Measurements from ENCODE around the gene RAPGEF1. TPM values are rescaled to one million over a fixed set of nuclear protein-coding genes. Genes with fewer than 3 reads are reported as not detected.

The RAPGEF1 gene
- total RNA-seq, 1 experiment from 2014 or later, result 25.2 TPM

GRCh38 chr9:131539223-131539923 is 200.5 kb downstream of the RAPGEF1 start:
- Histone ChIP-seq H3K27ac (ENCODE audit: low read length) (no peak overlapping the region), H3K27me3 (ENCODE audit: low read length) (no peaks in the 10 kb centered on the region), H3K9me2 (replicated peaks; ENCODE audit: low read length) (no peaks in the 10 kb centered on the region), H3K9ac (ENCODE audit: low read length) (no peak overlapping the region), H4K20me1 (ENCODE audit: low read length) (no peaks in the 10 kb centered on the region), H3K79me2 (ENCODE audit: low read length) (no peaks in the 10 kb centered on the region), H3K36me3 (ENCODE audit: low read depth, low read length) (no peaks in the 10 kb centered on the region), H3K9me3 (ENCODE audit: low read length) (0 out of 2 replicates have a peak, but pooled peaks cover 6% of the 10 kb centered on the region), H3K4me2 (ENCODE audit: low read length) (no peak overlapping the region), H3K4me1 (ENCODE audit: insufficient read depth, low read length) (no peaks in the 10 kb centered on the region), H3K4me3 (ENCODE audit: low read length) (no peak overlapping the region), H2AFZ (ENCODE audit: low read length) (no peak overlapping the region), H3F3A (ENCODE audit: low read length, unreplicated experiment) (no peaks in the 10 kb centered on the region)
- no peak for ATAC-seq
- ChIA-PET POLR2A (ENCODE audit: unreplicated experiment) (no interaction called here), CTCF (no interaction called here)
- intact Hi-C loops (cut with micrococcal nuclease), result no loop called here
- no TSS peak for BruUV-seq (replicated peaks)
- no peak for DNase-seq
- TF ChIP-seq EZH2phosphoT487 (IDR thresholded peaks at IDR 0.05; ENCODE audit: borderline replicate concordance, low read length), result no peak
- TF ChIP-seq, protein P1, sequence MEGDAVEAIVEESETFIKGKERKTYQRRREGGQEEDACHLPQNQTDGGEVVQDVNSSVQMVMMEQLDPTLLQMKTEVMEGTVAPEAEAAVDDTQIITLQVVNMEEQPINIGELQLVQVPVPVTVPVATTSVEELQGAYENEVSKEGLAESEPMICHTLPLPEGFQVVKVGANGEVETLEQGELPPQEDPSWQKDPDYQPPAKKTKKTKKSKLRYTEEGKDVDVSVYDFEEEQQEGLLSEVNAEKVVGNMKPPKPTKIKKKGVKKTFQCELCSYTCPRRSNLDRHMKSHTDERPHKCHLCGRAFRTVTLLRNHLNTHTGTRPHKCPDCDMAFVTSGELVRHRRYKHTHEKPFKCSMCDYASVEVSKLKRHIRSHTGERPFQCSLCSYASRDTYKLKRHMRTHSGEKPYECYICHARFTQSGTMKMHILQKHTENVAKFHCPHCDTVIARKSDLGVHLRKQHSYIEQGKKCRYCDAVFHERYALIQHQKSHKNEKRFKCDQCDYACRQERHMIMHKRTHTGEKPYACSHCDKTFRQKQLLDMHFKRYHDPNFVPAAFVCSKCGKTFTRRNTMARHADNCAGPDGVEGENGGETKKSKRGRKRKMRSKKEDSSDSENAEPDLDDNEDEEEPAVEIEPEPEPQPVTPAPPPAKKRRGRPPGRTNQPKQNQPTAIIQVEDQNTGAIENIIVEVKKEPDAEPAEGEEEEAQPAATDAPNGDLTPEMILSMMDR (conservative IDR thresholded peaks at IDR 0.05; ENCODE audit: low read depth, low read length), result no peak
- TF ChIP-seq EZH2 (IDR thresholded peaks at IDR 0.05; ENCODE audit: low read length, unreplicated experiment), result no peak

DNA sequence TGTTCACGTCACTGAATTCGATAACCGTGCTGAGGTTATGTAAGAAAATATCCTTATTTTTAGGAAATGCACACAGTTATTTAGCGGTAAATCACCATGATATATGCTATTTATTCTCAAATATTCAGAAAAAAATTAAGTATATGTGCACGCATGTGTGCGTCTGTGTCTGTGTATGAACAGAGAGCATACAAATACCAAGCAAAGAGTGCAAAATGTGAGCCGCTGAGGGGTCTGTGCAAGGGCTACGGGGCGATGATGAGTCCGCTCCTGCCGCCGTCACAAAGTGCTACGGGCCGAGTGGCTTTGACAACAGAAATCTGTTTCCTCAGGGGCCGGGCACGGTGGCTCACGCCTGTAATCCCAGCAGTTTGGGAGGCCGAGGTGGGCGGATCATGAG is 201.9 kb downstream of the RAPGEF1 start:
- Histone ChIP-seq H3K4me2 (ENCODE audit: low read length) (no peak overlapping the region), H3K4me1 (ENCODE audit: insufficient read depth, low read length) (no peaks in the 10 kb centered on the region), H3K79me2 (ENCODE audit: low read length) (no peaks in the 10 kb centered on the region), H3K9ac (ENCODE audit: low read length) (no peak overlapping the region), H4K20me1 (ENCODE audit: low read length) (no peaks in the 10 kb centered on the region), H3K27ac (ENCODE audit: low read length) (no peak overlapping the region), H3K9me2 (replicated peaks; ENCODE audit: low read length) (no peaks in the 10 kb centered on the region), H3K27me3 (ENCODE audit: low read length) (no peaks in the 10 kb centered on the region), H3F3A (ENCODE audit: low read length, unreplicated experiment) (no peaks in the 10 kb centered on the region), H3K9me3 (ENCODE audit: low read length) (no peaks in the 10 kb centered on the region), H3K4me3 (ENCODE audit: low read length) (no peak overlapping the region), H3K36me3 (ENCODE audit: low read depth, low read length) (no peaks in the 10 kb centered on the region), H2AFZ (ENCODE audit: low read length) (no peak overlapping the region)
- ChIA-PET POLR2A (ENCODE audit: unreplicated experiment) (no interaction called here), CTCF (no interaction called here)
- no peak for TF ChIP-seq EZH2phosphoT487 (IDR thresholded peaks at IDR 0.05; ENCODE audit: borderline replicate concordance, low read length)
- no peak for TF ChIP-seq EZH2 (IDR thresholded peaks at IDR 0.05; ENCODE audit: low read length, unreplicated experiment)
- DNase-seq (no peak), ATAC-seq (no peak)
- no TSS peak for BruUV-seq (replicated peaks)
- intact Hi-C loops (cut with micrococcal nuclease), result no loop called here

DNA sequence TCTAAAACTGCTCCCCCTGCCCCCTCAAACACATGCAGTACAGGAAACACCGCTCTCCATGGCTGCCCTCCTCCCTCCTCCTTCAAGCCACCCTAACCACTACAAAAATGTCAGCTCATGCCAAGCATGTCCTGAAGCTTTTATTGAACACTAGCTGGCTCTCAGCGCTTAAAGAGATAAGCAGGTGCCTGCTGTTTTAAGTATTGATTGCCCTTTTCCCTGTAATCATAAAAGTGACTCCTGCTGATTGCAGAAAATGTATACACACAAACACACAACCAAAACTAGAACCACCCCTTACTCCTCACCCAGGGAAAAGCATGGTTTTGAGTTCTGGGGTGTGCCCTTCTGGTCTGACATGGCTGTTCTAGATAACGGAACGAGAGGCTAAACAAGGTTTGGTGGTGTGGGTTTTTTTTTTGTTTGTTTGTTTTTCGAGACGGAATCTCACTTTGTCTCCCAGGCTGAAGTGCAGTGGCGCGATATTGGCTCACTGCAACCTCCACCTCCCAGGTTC is 205.1 kb downstream of the RAPGEF1 start:
- H3K4me1 ChIP-seq (ENCODE audit: insufficient read depth, low read length), result peaks cover 7% of the 10 kb centered on the region; the same call in 1 of the 2 replicates
- no peak overlapping the region for H3K9ac ChIP-seq (ENCODE audit: low read length)
- no peaks in the 10 kb centered on the region for H3K9me2 ChIP-seq (replicated peaks; ENCODE audit: low read length)
- TF ChIP-seq EZH2 (IDR thresholded peaks at IDR 0.05; ENCODE audit: low read length, unreplicated experiment) (no peak), EZH2phosphoT487 (IDR thresholded peaks at IDR 0.05; ENCODE audit: borderline replicate concordance, low read length) (no peak)
- TF ChIP-seq, protein P1 (conservative IDR thresholded peaks at IDR 0.05; ENCODE audit: low read depth, low read length), result no peak
- no peak overlapping the region for H3K4me3 ChIP-seq (ENCODE audit: low read length)
- DNase-seq, result no peak
- no peak overlapping the region for H3K27ac ChIP-seq (ENCODE audit: low read length)
- H2AFZ ChIP-seq (ENCODE audit: low read length), result no peak overlapping the region
- intact Hi-C loops (cut with micrococcal nuclease), result no loop called here
- H3K36me3 ChIP-seq (ENCODE audit: low read depth, low read length), result no peaks in the 10 kb centered on the region
- POLR2A ChIA-PET (ENCODE audit: unreplicated experiment), result no interaction called here
- no peak for ATAC-seq
- no peaks in the 10 kb centered on the region for H3K27me3 ChIP-seq (ENCODE audit: low read length)
- peaks cover 8% of the 10 kb centered on the region for H3K79me2 ChIP-seq (ENCODE audit: low read length)
- H3K9me3 ChIP-seq (ENCODE audit: low read length), result no peaks in the 10 kb centered on the region
- CTCF ChIA-PET, result no interaction called here
- H4K20me1 ChIP-seq (ENCODE audit: low read length), result no peaks in the 10 kb centered on the region
- H3K4me2 ChIP-seq (ENCODE audit: low read length), result no peak overlapping the region
- no peaks in the 10 kb centered on the region for H3F3A ChIP-seq (ENCODE audit: low read length, unreplicated experiment)
- no TSS peak for BruUV-seq (replicated peaks)

Measured in PC-3 (cell line).